ENCODE data around the gene MORN5. TPM values are rescaled to one million over a fixed set of nuclear protein-coding genes. Genes with fewer than 3 reads are reported as not detected.

MORN5 gene
- total and polyA plus RNA-seq, 2 experiments from 2014 or later: not detected

DNA sequence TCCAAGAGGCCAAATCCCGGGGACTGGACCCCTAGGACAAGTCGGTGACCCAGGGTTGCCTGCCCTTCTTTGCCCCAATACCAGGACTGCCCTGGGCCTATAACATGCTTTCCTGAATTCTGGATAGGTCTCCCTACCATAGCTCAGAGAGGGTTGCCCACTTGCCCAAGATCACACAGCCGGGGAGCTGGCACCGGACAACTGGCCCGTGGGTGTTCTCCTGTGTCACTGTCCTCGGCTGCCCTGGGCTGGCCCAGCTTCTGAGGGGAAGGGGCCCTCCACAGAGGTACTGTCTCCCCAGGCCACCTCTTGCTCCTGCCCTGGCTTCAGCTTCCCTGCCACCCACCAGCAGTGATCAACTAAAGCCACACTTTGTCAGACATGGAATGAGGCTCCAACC lies 37.8 kb upstream of the MORN5 start:
- Mint-ChIP-seq H3K4me3 (no peak overlapping the region), H3K9me3 (no peaks in the 10 kb centered on the region; the same call in 2 of the 3 replicates), H3K36me3 (ENCODE audit: low read depth) (no peaks in the 10 kb centered on the region), H3K27me3 (ENCODE audit: insufficient read depth, low read depth, poor library complexity) (peaks cover 29% of the 10 kb centered on the region), H3K4me1 (peaks cover 13% of the 10 kb centered on the region; the same call in 2 of the 3 replicates), H3K27ac (no peak overlapping the region)
- no peak overlapping the region for H3K4me2 ChIP-seq
- DNase-seq (ENCODE audit: low spot score) (no peak), ATAC-seq (no peak)
- H3K4me3 ChIP-seq: no peak overlapping the region
- H2AFZ ChIP-seq: no peak overlapping the region
- no peaks in the 10 kb centered on the region for H3F3A ChIP-seq (replicated peaks; ENCODE audit: low read depth)
- H4K20me1 ChIP-seq (replicated peaks; ENCODE audit: insufficient read depth): no peaks in the 10 kb centered on the region
- no peaks in the 10 kb centered on the region for H3K36me3 ChIP-seq (ENCODE audit: insufficient read depth)
- peaks cover 18% of the 10 kb centered on the region for H3K27me3 ChIP-seq (ENCODE audit: insufficient read depth)
- no peak for TF ChIP-seq ZNF331 (CRISPR knock-in tag; IDR thresholded peaks at IDR 0.05; ENCODE audit: low read depth)
- TF ChIP-seq, protein P1, sequence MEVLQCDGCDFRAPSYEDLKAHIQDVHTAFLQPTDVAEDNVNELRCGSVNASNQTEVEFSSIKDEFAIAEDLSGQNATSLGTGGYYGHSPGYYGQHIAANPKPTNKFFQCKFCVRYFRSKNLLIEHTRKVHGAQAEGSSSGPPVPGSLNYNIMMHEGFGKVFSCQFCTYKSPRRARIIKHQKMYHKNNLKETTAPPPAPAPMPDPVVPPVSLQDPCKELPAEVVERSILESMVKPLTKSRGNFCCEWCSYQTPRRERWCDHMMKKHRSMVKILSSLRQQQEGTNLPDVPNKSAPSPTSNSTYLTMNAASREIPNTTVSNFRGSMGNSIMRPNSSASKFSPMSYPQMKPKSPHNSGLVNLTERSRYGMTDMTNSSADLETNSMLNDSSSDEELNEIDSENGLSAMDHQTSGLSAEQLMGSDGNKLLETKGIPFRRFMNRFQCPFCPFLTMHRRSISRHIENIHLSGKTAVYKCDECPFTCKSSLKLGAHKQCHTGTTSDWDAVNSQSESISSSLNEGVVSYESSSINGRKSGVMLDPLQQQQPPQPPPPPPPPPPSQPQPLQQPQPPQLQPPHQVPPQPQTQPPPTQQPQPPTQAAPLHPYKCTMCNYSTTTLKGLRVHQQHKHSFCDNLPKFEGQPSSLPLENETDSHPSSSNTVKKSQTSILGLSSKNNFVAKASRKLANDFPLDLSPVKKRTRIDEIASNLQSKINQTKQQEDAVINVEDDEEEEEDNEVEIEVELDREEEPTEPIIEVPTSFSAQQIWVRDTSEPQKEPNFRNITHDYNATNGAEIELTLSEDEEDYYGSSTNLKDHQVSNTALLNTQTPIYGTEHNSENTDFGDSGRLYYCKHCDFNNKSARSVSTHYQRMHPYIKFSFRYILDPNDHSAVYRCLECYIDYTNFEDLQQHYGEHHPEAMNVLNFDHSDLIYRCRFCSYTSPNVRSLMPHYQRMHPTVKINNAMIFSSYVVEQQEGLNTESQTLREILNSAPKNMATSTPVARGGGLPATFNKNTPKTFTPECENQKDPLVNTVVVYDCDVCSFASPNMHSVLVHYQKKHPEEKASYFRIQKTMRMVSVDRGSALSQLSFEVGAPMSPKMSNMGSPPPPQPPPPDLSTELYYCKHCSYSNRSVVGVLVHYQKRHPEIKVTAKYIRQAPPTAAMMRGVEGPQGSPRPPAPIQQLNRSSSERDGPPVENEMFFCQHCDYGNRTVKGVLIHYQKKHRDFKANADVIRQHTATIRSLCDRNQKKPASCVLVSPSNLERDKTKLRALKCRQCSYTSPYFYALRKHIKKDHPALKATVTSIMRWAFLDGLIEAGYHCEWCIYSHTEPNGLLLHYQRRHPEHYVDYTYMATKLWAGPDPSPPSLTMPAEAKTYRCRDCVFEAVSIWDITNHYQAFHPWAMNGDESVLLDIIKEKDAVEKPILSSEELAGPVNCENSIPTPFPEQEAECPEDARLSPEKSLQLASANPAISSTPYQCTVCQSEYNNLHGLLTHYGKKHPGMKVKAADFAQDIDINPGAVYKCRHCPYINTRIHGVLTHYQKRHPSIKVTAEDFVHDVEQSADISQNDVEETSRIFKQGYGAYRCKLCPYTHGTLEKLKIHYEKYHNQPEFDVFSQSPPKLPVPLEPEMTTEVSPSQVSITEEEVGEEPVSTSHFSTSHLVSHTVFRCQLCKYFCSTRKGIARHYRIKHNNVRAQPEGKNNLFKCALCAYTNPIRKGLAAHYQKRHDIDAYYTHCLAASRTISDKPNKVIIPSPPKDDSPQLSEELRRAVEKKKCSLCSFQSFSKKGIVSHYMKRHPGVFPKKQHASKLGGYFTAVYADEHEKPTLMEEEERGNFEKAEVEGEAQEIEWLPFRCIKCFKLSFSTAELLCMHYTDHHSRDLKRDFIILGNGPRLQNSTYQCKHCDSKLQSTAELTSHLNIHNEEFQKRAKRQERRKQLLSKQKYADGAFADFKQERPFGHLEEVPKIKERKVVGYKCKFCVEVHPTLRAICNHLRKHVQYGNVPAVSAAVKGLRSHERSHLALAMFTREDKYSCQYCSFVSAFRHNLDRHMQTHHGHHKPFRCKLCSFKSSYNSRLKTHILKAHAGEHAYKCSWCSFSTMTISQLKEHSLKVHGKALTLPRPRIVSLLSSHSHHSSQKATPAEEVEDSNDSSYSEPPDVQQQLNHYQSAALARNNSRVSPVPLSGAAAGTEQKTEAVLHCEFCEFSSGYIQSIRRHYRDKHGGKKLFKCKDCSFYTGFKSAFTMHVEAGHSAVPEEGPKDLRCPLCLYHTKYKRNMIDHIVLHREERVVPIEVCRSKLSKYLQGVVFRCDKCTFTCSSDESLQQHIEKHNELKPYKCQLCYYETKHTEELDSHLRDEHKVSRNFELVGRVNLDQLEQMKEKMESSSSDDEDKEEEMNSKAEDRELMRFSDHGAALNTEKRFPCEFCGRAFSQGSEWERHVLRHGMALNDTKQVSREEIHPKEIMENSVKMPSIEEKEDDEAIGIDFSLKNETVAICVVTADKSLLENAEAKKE (CRISPR knock-in tag; IDR thresholded peaks at IDR 0.05): no peak
- no peak for TF ChIP-seq CREB1 (CRISPR knock-in tag; IDR thresholded peaks at IDR 0.05; ENCODE audit: low read depth)
- TF ChIP-seq, protein P2, sequence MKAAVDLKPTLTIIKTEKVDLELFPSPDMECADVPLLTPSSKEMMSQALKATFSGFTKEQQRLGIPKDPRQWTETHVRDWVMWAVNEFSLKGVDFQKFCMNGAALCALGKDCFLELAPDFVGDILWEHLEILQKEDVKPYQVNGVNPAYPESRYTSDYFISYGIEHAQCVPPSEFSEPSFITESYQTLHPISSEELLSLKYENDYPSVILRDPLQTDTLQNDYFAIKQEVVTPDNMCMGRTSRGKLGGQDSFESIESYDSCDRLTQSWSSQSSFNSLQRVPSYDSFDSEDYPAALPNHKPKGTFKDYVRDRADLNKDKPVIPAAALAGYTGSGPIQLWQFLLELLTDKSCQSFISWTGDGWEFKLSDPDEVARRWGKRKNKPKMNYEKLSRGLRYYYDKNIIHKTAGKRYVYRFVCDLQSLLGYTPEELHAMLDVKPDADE (IDR thresholded peaks at IDR 0.05): no peak
- no peak for TF ChIP-seq POLR2AphosphoS5 (IDR thresholded peaks at IDR 0.05; ENCODE audit: low read depth)
- TF ChIP-seq JUNB (IDR thresholded peaks at IDR 0.05; ENCODE audit: unreplicated experiment): no peak
- TF ChIP-seq, protein P3, sequence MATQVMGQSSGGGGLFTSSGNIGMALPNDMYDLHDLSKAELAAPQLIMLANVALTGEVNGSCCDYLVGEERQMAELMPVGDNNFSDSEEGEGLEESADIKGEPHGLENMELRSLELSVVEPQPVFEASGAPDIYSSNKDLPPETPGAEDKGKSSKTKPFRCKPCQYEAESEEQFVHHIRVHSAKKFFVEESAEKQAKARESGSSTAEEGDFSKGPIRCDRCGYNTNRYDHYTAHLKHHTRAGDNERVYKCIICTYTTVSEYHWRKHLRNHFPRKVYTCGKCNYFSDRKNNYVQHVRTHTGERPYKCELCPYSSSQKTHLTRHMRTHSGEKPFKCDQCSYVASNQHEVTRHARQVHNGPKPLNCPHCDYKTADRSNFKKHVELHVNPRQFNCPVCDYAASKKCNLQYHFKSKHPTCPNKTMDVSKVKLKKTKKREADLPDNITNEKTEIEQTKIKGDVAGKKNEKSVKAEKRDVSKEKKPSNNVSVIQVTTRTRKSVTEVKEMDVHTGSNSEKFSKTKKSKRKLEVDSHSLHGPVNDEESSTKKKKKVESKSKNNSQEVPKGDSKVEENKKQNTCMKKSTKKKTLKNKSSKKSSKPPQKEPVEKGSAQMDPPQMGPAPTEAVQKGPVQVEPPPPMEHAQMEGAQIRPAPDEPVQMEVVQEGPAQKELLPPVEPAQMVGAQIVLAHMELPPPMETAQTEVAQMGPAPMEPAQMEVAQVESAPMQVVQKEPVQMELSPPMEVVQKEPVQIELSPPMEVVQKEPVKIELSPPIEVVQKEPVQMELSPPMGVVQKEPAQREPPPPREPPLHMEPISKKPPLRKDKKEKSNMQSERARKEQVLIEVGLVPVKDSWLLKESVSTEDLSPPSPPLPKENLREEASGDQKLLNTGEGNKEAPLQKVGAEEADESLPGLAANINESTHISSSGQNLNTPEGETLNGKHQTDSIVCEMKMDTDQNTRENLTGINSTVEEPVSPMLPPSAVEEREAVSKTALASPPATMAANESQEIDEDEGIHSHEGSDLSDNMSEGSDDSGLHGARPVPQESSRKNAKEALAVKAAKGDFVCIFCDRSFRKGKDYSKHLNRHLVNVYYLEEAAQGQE (IDR thresholded peaks at IDR 0.05; ENCODE audit: unreplicated experiment): no peak
- TF ChIP-seq EZH2phosphoT487 (IDR thresholded peaks at IDR 0.05; ENCODE audit: unreplicated experiment): no peak
- no peak for TF ChIP-seq NANOG (IDR thresholded peaks at IDR 0.05; ENCODE audit: borderline replicate concordance)
- no peak for TF ChIP-seq STAT1 (IDR thresholded peaks at IDR 0.05; ENCODE audit: unreplicated experiment)
- TF ChIP-seq ZNF114 (CRISPR knock-in tag; IDR thresholded peaks at IDR 0.05): no peak
- TF ChIP-seq, protein P4, sequence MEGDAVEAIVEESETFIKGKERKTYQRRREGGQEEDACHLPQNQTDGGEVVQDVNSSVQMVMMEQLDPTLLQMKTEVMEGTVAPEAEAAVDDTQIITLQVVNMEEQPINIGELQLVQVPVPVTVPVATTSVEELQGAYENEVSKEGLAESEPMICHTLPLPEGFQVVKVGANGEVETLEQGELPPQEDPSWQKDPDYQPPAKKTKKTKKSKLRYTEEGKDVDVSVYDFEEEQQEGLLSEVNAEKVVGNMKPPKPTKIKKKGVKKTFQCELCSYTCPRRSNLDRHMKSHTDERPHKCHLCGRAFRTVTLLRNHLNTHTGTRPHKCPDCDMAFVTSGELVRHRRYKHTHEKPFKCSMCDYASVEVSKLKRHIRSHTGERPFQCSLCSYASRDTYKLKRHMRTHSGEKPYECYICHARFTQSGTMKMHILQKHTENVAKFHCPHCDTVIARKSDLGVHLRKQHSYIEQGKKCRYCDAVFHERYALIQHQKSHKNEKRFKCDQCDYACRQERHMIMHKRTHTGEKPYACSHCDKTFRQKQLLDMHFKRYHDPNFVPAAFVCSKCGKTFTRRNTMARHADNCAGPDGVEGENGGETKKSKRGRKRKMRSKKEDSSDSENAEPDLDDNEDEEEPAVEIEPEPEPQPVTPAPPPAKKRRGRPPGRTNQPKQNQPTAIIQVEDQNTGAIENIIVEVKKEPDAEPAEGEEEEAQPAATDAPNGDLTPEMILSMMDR (conservative IDR thresholded peaks at IDR 0.05; ENCODE audit: low read depth in 2 of 2): no peak
- no peak for TF ChIP-seq EZH2 (IDR thresholded peaks at IDR 0.05; ENCODE audit: low read depth, unreplicated experiment)
- H3K9me2 ChIP-seq (ENCODE audit: insufficient read depth): no peaks in the 10 kb centered on the region
- no peak overlapping the region for H3K27ac ChIP-seq (ENCODE audit: low read depth)
- peaks cover 7% of the 10 kb centered on the region for H3K4me1 ChIP-seq (ENCODE audit: insufficient read depth)
- H3K79me2 ChIP-seq (replicated peaks; ENCODE audit: insufficient read depth): no peaks in the 10 kb centered on the region
